HepG2 (cell line): ENCODE data around the gene LCN12. TPM values are rescaled to one million over a fixed set of nuclear protein-coding genes. Genes with fewer than 3 reads are reported as not detected.

Experiments
- ATAC-seq: fragments of 200-7000 bp; cut with Tn5 transposase; 3 replicates; pipeline ENCODE4 v1.9.1; 2020; ENCODE audit warnings: mild to moderate bottlenecking, moderate library complexity
- BruUV-seq: library from RNA; stranded (reverse); fragments of 400-500 nt; replicated peaks from 2 replicates; lab custom pipeline; 2021; lab: Mats Ljungman, UMichigan
- CTCF ChIA-PET: fragments of 300-600 bp; formaldehyde crosslinking; extraction: SDS; loops from one replicate; lab custom pipeline; 2021; ENCODE audit warnings: low total read pairs, inconsistent platforms, low intra/inter-chr PET ratio; lab: Yijun Ruan, JAX
- POLR2A ChIA-PET: fragments of 350-600 bp; sonication (Branson Sonifier 250); formaldehyde crosslinking; loops from one replicate; lab custom pipeline; 2020; ENCODE audit warnings: antibody characterized with exemption, inconsistent platforms; lab: Yijun Ruan, JAX
- DNase-seq: peaks from one replicate; pipeline ENCODE4 v3.0.0-alpha.2; 2015; ENCODE audit warnings: low spot score
- FAIRE-seq: peaks from 3 replicates; lab custom pipeline; 2011; peaks lifted over from hg19 to GRCh38; lab: Jason Lieb, UNC
- H2AFZ ChIP-seq: one replicate; pipeline ENCODE4 v1.6.1; 2011; ENCODE audit warnings: low read length, inconsistent platforms
- H3K27ac ChIP-seq: fragments of 300-600 bp; 3 replicates; pipeline ENCODE4 v1.8.0; 2011; ENCODE audit warnings: mixed run types, mild to moderate bottlenecking, mixed read lengths, low read length, inconsistent platforms; ENCODE audit not compliant: insufficient read depth; ENCODE audit errors: extremely low read length
- H3K27me3 ChIP-seq, 2 experiments: fragments of 200-600 bp in 1 of 2; 2 replicates in 1 of 2; 3 replicates in 1 of 2; pipeline versions ENCODE4 v1.6.0 to v1.8.0; 2011; ENCODE audit warnings: low read length in 2 of 2, mild to moderate bottlenecking in 2 of 2, moderate library complexity in 2 of 2, inconsistent platforms in 1 of 2; ENCODE audit not compliant: insufficient read depth in 2 of 2, control insufficient read depth in 1 of 2
- H3K36me3 ChIP-seq, 2 experiments: fragments of 200-600 bp in 1 of 2; replicated peaks in 1 of 2; 2 replicates in 1 of 2; 3 replicates in 1 of 2; pipeline versions ENCODE4 v1.5.1 to v1.8.0; 2011; ENCODE audit warnings: low read length in 2 of 2, inconsistent platforms in 1 of 2; ENCODE audit not compliant: insufficient read depth in 2 of 2, control insufficient read depth in 1 of 2
- H3K4me1 ChIP-seq: 2 replicates; pipeline ENCODE4 v1.5.1; 2012; ENCODE audit warnings: low read length, inconsistent platforms; ENCODE audit not compliant: insufficient read depth
- H3K4me2 ChIP-seq: 2 replicates; pipeline ENCODE4 v1.6.0; 2011; ENCODE audit warnings: low read depth, low read length, inconsistent platforms
- H3K4me3 ChIP-seq, 3 experiments: fragments of 200-600 bp in 1 of 3; sonication (generic), shearing (Covaris generic) in 1 of 3; replicated peaks in 1 of 3; 2 replicates each; pipeline ENCODE4 v1.5.1; 2011 to 2016; ENCODE audit warnings: low read length in 3 of 3, inconsistent platforms in 2 of 3, low read depth in 2 of 3, mild to moderate bottlenecking in 2 of 3, control low read depth in 1 of 3, mixed read lengths in 1 of 3; ENCODE audit not compliant: insufficient read depth in 1 of 3
- H3K79me2 ChIP-seq: one replicate; pipeline ENCODE4 v1.6.1; 2011; ENCODE audit warnings: low read length, inconsistent platforms; ENCODE audit not compliant: insufficient read depth
- H3K9ac ChIP-seq: 2 replicates; pipeline ENCODE4 v1.6.0; 2011; ENCODE audit warnings: mild to moderate bottlenecking, low read depth, low read length, inconsistent platforms; ENCODE audit not compliant: insufficient read depth
- H3K9me3 ChIP-seq: 2 replicates; pipeline ENCODE4 v1.5.1; 2012; ENCODE audit warnings: mild to moderate bottlenecking, low read length
- H4K20me1 ChIP-seq: 2 replicates; pipeline ENCODE4 v1.6.0; 2011; ENCODE audit warnings: inconsistent platforms, mild to moderate bottlenecking, low read length, moderate library complexity; ENCODE audit not compliant: insufficient read depth
- CBX2 ChIP-seq, 2 experiments: fragments of 200-600 bp in 1 of 2; sonication (generic); formaldehyde crosslinking in 1 of 2; IDR thresholded peaks; 2 replicates each; pipeline versions ENCODE4 v1.7.0 to v1.8.1; 2018 to 2022; ENCODE audit warnings: low read depth in 2 of 2, low read length in 1 of 2, mild to moderate bottlenecking in 1 of 2, missing genetic modification reagents in 1 of 2
- ETV6 ChIP-seq: sonication (generic); formaldehyde crosslinking; conservative IDR thresholded peaks from 2 replicates; pipeline ENCODE4 v1.4.0; 2020; ENCODE audit warnings: missing genetic modification reagents
- GLI4 ChIP-seq: sonication (generic); formaldehyde crosslinking; IDR thresholded peaks from 2 replicates; pipeline ENCODE4 v1.5.1; 2020; ENCODE audit warnings: missing genetic modification reagents, mild to moderate bottlenecking, moderate library complexity, borderline replicate concordance
- NAIF1 ChIP-seq: sonication (generic); formaldehyde crosslinking; IDR thresholded peaks from 2 replicates; pipeline ENCODE4 v1.5.0; 2020; ENCODE audit warnings: mild to moderate bottlenecking, missing genetic modification reagents, borderline replicate concordance
- TBP ChIP-seq: sonication (generic); formaldehyde crosslinking; IDR thresholded peaks from 2 replicates; pipeline ENCODE4 v1.5.0; 2020; ENCODE audit warnings: missing genetic modification reagents
- ZFP90 ChIP-seq: sonication (generic); formaldehyde crosslinking; IDR thresholded peaks from 2 replicates; pipeline ENCODE4 v1.8.0; 2022; ENCODE audit warnings: missing genetic modification reagents, mild to moderate bottlenecking, inconsistent platforms, borderline replicate concordance
- ZNF224 ChIP-seq: sonication (generic); formaldehyde crosslinking; IDR thresholded peaks from 2 replicates; pipeline ENCODE4 v1.5.0; 2020; ENCODE audit warnings: mild to moderate bottlenecking, missing genetic modification reagents
- ZNF788 ChIP-seq: sonication (generic); formaldehyde crosslinking; IDR thresholded peaks from 2 replicates; pipeline ENCODE4 v1.5.0; 2020; ENCODE audit warnings: mild to moderate bottlenecking, missing genetic modification reagents, borderline replicate concordance
- ZSCAN31 ChIP-seq: sonication (generic); formaldehyde crosslinking; IDR thresholded peaks from 2 replicates; pipeline ENCODE4 v1.5.0; 2020; ENCODE audit warnings: low read depth, mild to moderate bottlenecking, missing genetic modification reagents
- WGBS: methylation state at CpG from one replicate; pipeline ENCODE4 v1.1.6; 2017; ENCODE audit warnings: low lambda C conversion rate; 5-methylcytosine and 5-hydroxymethylcytosine counted together
- in situ Hi-C: cut with HindIII; loops from 2 replicates; pipeline ENCODE4 v1.10.0; 2017; ENCODE audit warnings: low pct_unique_long_range_greater_than_20kb; ENCODE audit not compliant: extremely low pct_ligation_motif_present
- intact Hi-C: fragments of 100-400 bp; cut with micrococcal nuclease; formaldehyde crosslinking; loops from one replicate; pipeline ENCODE4 v1.10.0; 2022; ENCODE audit not compliant: unreplicated experiment
- polyA plus RNA-seq, 8 experiments: library from polyadenylated mRNA; depleted of rRNA in 3 of 8; stranded (reverse) in 7 of 8; unstranded in 1 of 8; fragments of >200 nt; fragmentation: Illumina TruSeq in 4 of 8; extraction: Trizol in 4 of 8; gene quantifications; 2 replicates each; pipeline versions ENCODE4 v1.2.1 to v1.2.3, GENCODE V29; 2011 to 2016; ENCODE audit warnings: low read depth in 4 of 8, missing spikeins in 1 of 8, mixed read lengths in 1 of 8; ENCODE audit not compliant: insufficient read depth in 1 of 8
- total RNA-seq, 5 experiments: library from RNA; depleted of rRNA; stranded (reverse); fragments of >200 nt; fragmentation: Illumina TruSeq; extraction: Trizol; gene quantifications; 2 replicates each; pipeline ENCODE4 v1.2.3, GENCODE V29; 2016; ENCODE audit warnings: low read depth in 1 of 5
- TF ChIP-seq, protein P1 (sequence below): sonication (generic); formaldehyde crosslinking; IDR thresholded peaks from 2 replicates; pipeline ENCODE4 v1.5.0; 2020; ENCODE audit warnings: missing genetic modification reagents, mild to moderate bottlenecking, borderline replicate concordance
- TF ChIP-seq, protein P2 (sequence below): sonication (generic); formaldehyde crosslinking; IDR thresholded peaks from 2 replicates; pipeline ENCODE4 v1.4.0; 2020; ENCODE audit warnings: mild to moderate bottlenecking, missing genetic modification reagents
- TF ChIP-seq, protein P3 (sequence below): sonication (generic); formaldehyde crosslinking; IDR thresholded peaks from 2 replicates; pipeline ENCODE4 v1.5.0; 2020; ENCODE audit warnings: missing genetic modification reagents, mild to moderate bottlenecking, borderline replicate concordance

LCN12 gene
- total and polyA plus RNA-seq, 2 of the 13 experiments (the other 11 are each of a cell fraction or from before 2014, with no cell fraction given) = 3.4 to 6.9 TPM

DNA sequence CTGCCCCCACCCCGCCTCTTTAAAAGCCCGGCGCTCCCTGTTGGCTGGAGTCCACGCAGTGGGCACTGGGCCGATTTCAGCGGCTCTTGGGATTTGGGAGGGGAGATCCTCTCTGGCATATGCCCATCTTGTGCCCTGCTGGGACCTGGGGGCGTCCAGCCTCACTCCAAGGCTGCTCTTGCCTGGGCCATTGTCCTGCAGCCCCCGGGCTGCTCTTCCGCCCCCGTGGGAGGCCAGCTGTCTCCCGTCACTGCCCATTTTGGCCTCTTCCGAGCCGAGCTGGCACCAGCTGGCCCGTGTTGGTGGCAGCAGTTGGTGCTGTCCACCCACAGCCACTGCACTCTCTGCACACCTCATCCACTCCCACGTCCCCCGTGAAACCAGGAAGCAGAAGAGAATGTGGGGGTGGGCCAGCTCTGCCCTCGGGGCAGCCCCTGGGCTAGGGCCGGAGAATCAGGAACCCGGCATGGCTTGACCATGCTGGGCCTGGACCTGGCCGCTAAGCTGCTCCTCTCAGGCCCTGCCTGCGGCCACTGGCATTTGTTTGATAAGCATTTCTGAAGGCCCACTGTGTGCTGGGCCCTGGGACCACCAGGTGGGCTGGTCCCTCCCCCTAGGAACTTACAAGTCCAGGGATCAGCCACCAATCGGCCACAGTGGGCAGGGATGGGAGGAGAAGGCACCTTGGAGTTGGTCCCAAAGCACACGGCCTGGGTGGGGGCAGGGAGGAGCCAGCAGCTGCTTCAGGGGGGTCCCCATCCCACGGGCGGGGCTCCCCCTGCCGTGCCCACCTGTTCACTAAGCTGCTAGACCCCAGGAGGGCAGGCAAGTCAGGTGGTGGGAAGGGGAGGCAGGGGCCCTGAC is 4.8 kb upstream of the LCN12 start (continued):
- TF ChIP-seq ZFP90 (CRISPR knock-in tag) (0 out of 2 replicates have a peak, but pooled peaks have one; percentile 11), ETV6 (CRISPR knock-in tag) (no peak)

DNA sequence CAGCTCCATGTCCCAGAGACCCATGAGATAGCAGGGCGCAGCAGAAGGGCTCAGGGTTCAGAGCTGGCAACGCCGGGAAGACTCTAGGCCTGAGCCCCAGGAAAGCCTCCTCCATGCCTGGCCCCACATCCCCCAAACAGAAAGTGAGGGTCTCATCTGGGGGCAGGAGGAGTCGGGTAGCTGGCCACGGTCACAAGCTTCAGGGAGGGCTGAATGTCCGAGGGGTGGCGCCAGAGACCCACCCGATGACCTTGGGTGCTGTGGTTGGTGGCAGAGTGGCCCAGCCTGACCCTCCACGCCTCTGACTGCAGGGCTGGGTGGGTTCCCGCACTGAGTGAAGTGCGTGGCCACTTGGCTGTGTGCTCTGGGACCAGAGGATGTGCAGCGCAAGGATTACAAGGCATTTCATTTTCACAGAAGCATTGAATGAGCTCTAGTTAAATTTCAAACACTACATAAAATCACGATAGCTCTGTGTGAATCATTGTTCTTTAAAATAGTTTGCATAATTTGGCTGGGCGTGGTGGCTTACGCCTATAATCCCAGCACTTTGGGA is 4.0 kb upstream of the LCN12 start:
- intact Hi-C loops = loop anchor here (2.0 kb wide), 3 partner anchors 21 to 87 kb away; partner anchors contain the start of gene PAXX
- POLR2A ChIA-PET = interaction anchor here (0.6 to 2.5 kb wide), 17 partner anchors 9 to 148 kb away, joined by 3 to 11 read pairs (median 5); partner anchors contain the start of genes AJM1, CLIC3 and TRAF2
- H3K4me3 ChIP-seq = peak overlapping the region in 2 of 3 experiments; percentile 26 to 45; a peak in 4 of 6 replicates
- no peak overlapping the region for H2AFZ ChIP-seq
- H3K4me1 ChIP-seq = peaks cover 59% of the 10 kb centered on the region
- in situ Hi-C loops = loop anchor here (5.0 kb wide), 1 partner anchor 84 kb away; the partner anchor contains the start of gene FUT7
- peak; percentile 68 for FAIRE-seq
- no peaks in the 10 kb centered on the region for H3K36me3 ChIP-seq
- 9% methylated on average over 12 of the region's 15 CpGs for WGBS
- peaks cover 15% of the 10 kb centered on the region for H3K79me2 ChIP-seq
- peak; percentile 64 for DNase-seq
- H4K20me1 ChIP-seq = no peaks in the 10 kb centered on the region
- CTCF ChIA-PET = interaction anchor here (1.1 to 1.7 kb wide), 2 partner anchors 81 to 87 kb away, joined by 3 to 15 read pairs; no protein-coding TSS in a partner anchor
- no peaks in the 10 kb centered on the region for H3K9me3 ChIP-seq
- H3K27ac ChIP-seq = peak overlapping the region; percentile 95
- H3K27me3 ChIP-seq = no peaks in the 10 kb centered on the region
- peak; percentile 11 for ATAC-seq
- peak overlapping the region; percentile 62 for H3K4me2 ChIP-seq
- H3K9ac ChIP-seq = peak overlapping the region; percentile 17
- BruUV-seq = no TSS peak
- no peak for TF ChIP-seq TBP (CRISPR knock-in tag)
- TF ChIP-seq, protein P1, sequence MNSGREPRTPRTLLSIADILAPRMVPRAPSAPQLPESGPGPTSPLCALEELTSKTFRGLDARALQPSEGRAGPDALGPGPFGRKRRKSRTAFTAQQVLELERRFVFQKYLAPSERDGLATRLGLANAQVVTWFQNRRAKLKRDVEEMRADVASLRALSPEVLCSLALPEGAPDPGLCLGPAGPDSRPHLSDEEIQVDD (CRISPR knock-in tag) = no peak
- TF ChIP-seq, protein P2, sequence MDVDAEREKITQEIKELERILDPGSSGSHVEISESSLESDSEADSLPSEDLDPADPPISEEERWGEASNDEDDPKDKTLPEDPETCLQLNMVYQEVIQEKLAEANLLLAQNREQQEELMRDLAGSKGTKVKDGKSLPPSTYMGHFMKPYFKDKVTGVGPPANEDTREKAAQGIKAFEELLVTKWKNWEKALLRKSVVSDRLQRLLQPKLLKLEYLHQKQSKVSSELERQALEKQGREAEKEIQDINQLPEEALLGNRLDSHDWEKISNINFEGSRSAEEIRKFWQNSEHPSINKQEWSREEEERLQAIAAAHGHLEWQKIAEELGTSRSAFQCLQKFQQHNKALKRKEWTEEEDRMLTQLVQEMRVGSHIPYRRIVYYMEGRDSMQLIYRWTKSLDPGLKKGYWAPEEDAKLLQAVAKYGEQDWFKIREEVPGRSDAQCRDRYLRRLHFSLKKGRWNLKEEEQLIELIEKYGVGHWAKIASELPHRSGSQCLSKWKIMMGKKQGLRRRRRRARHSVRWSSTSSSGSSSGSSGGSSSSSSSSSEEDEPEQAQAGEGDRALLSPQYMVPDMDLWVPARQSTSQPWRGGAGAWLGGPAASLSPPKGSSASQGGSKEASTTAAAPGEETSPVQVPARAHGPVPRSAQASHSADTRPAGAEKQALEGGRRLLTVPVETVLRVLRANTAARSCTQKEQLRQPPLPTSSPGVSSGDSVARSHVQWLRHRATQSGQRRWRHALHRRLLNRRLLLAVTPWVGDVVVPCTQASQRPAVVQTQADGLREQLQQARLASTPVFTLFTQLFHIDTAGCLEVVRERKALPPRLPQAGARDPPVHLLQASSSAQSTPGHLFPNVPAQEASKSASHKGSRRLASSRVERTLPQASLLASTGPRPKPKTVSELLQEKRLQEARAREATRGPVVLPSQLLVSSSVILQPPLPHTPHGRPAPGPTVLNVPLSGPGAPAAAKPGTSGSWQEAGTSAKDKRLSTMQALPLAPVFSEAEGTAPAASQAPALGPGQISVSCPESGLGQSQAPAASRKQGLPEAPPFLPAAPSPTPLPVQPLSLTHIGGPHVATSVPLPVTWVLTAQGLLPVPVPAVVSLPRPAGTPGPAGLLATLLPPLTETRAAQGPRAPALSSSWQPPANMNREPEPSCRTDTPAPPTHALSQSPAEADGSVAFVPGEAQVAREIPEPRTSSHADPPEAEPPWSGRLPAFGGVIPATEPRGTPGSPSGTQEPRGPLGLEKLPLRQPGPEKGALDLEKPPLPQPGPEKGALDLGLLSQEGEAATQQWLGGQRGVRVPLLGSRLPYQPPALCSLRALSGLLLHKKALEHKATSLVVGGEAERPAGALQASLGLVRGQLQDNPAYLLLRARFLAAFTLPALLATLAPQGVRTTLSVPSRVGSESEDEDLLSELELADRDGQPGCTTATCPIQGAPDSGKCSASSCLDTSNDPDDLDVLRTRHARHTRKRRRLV (CRISPR knock-in tag) = no peak
- no peak for TF ChIP-seq ZNF788
- TF ChIP-seq, protein P3, sequence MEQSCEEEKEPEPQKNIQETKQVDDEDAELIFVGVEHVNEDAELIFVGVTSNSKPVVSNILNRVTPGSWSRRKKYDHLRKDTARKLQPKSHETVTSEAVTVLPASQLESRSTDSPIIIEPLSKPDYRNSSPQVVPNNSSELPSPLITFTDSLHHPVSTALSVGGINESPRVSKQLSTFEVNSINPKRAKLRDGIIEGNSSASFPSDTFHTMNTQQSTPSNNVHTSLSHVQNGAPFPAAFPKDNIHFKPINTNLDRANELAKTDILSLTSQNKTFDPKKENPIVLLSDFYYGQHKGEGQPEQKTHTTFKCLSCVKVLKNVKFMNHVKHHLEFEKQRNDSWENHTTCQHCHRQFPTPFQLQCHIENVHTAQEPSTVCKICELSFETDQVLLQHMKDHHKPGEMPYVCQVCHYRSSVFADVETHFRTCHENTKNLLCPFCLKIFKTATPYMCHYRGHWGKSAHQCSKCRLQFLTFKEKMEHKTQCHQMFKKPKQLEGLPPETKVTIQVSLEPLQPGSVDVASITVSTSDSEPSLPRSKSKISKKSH (CRISPR knock-in tag) = no peak; the same call in 1 of the 2 replicates
- 0 out of 2 replicates have a peak, but pooled peaks have one; percentile 26 for TF ChIP-seq ZSCAN31 (CRISPR knock-in tag)
- TF ChIP-seq CBX2 (IDR thresholded peaks at IDR 0.05; ENCODE audit: low read depth, low read length) = no peak
- TF ChIP-seq CBX2 (CRISPR knock-in tag; IDR thresholded peaks at IDR 0.05; ENCODE audit: low read depth) = no peak
- TF ChIP-seq NAIF1 (CRISPR knock-in tag) = no peak
- TF ChIP-seq GLI4 (CRISPR knock-in tag) = no peak
- no peak; the same call in 1 of the 2 replicates for TF ChIP-seq ZNF224
